GM23338 (cell line): ENCODE data around the gene CNTN5.
A peak's percentile ranks its signal among the peaks of the same experiment; 100 is the strongest.

Experiments
- CREB1 ChIP-seq: fragments of 250-450 bp; sonication (Bioruptor Pico); IDR thresholded peaks from 2 replicates; pipeline ENCODE4 v1.5.0; 2020; ENCODE audit warnings: low read depth, mild to moderate bottlenecking, moderate library complexity
- EZH2 ChIP-seq: fragments of 200-600 bp; sonication (generic); IDR thresholded peaks from one replicate; pipeline ENCODE4 v1.8.0; 2017; ENCODE audit warnings: antibody characterized with exemption, mild to moderate bottlenecking, low read depth; ENCODE audit not compliant: unreplicated experiment
- EZH2phosphoT487 ChIP-seq: fragments of 200-600 bp; sonication (generic); IDR thresholded peaks from one replicate; pipeline ENCODE4 v1.8.1; 2018; ENCODE audit warnings: antibody characterized with exemption; ENCODE audit not compliant: unreplicated experiment
- JUNB ChIP-seq: IDR thresholded peaks from one replicate; pipeline ENCODE4 v1.6.1; 2016; ENCODE audit warnings: antibody characterized with exemption; ENCODE audit not compliant: unreplicated experiment
- NANOG ChIP-seq: IDR thresholded peaks from 2 replicates; pipeline ENCODE4 v1.6.1; 2016; ENCODE audit warnings: antibody characterized with exemption, borderline replicate concordance
- POLR2AphosphoS5 ChIP-seq: IDR thresholded peaks from 2 replicates; pipeline ENCODE4 v1.6.1; 2016; ENCODE audit warnings: antibody characterized with exemption, low read depth
- STAT1 ChIP-seq: IDR thresholded peaks from one replicate; pipeline ENCODE4 v1.6.1; 2016; ENCODE audit warnings: antibody characterized with exemption; ENCODE audit not compliant: unreplicated experiment
- ZNF114 ChIP-seq: fragments of 250-450 bp; sonication (Bioruptor Pico); IDR thresholded peaks from 2 replicates; pipeline ENCODE4 v1.5.0; 2020; ENCODE audit warnings: mild to moderate bottlenecking, moderate library complexity
- TF ChIP-seq, protein P1 (sequence below): IDR thresholded peaks from 2 replicates; pipeline ENCODE4 v1.6.1; 2016; ENCODE audit warnings: antibody characterized with exemption
- TF ChIP-seq, protein P2 (sequence below), 2 experiments: fragments of 200-600 bp in 1 of 2; sonication (generic) in 1 of 2; conservative IDR thresholded peaks; 2 replicates each; pipeline versions ENCODE4 v1.5.1 to v1.6.1; 2016 to 2017; ENCODE audit warnings: antibody characterized with exemption in 2 of 2, low read depth in 2 of 2, mild to moderate bottlenecking in 2 of 2, moderate library complexity in 1 of 2
- TF ChIP-seq, protein P3 (sequence below): IDR thresholded peaks from one replicate; pipeline ENCODE4 v1.6.1; 2018; ENCODE audit warnings: antibody characterized with exemption; ENCODE audit not compliant: unreplicated experiment
- TF ChIP-seq, protein P4 (sequence below): fragments of 250-450 bp; sonication (Bioruptor Pico); IDR thresholded peaks from 2 replicates; pipeline ENCODE4 v1.5.0; 2020; ENCODE audit warnings: mild to moderate bottlenecking, moderate library complexity

DNA sequence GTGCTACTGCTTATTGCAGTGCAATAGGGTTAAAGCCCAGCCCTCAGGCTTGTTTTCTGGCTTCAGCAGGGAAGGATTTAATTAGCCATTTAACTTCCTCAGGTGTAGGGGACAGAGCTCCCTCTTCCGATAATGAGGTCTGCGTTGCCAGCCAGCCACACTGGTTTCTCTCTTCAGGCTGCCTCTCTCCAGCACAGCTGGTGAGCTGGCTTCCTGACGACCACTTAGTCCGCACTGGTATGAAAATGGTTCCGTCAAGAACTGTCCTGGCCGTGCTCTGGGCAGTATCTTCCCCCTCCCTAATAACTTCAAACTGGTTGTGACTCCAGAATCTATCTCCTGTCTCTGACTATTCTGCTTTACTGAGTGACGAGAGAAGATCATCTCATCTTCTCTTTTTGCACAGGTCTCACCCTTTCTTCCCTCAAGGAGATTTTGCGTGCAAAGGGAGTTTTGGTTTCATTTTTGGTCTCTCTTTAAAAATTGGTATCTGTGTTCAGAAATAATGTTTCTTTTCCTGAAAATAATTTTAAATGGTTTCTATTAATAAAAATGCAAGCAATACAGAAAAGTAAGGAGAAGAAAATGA is 49.2 kb downstream of the CNTN5 start:
- TF ChIP-seq, protein P1, sequence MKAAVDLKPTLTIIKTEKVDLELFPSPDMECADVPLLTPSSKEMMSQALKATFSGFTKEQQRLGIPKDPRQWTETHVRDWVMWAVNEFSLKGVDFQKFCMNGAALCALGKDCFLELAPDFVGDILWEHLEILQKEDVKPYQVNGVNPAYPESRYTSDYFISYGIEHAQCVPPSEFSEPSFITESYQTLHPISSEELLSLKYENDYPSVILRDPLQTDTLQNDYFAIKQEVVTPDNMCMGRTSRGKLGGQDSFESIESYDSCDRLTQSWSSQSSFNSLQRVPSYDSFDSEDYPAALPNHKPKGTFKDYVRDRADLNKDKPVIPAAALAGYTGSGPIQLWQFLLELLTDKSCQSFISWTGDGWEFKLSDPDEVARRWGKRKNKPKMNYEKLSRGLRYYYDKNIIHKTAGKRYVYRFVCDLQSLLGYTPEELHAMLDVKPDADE: no peak
- TF ChIP-seq, protein P2, sequence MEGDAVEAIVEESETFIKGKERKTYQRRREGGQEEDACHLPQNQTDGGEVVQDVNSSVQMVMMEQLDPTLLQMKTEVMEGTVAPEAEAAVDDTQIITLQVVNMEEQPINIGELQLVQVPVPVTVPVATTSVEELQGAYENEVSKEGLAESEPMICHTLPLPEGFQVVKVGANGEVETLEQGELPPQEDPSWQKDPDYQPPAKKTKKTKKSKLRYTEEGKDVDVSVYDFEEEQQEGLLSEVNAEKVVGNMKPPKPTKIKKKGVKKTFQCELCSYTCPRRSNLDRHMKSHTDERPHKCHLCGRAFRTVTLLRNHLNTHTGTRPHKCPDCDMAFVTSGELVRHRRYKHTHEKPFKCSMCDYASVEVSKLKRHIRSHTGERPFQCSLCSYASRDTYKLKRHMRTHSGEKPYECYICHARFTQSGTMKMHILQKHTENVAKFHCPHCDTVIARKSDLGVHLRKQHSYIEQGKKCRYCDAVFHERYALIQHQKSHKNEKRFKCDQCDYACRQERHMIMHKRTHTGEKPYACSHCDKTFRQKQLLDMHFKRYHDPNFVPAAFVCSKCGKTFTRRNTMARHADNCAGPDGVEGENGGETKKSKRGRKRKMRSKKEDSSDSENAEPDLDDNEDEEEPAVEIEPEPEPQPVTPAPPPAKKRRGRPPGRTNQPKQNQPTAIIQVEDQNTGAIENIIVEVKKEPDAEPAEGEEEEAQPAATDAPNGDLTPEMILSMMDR (conservative IDR thresholded peaks at IDR 0.05; ENCODE audit: low read depth in 2 of 2): peak in 1 of 2 experiments; percentile 34; a peak in 2 of 4 replicates
- TF ChIP-seq STAT1 (no peak), EZH2 (no peak), NANOG (no peak), POLR2AphosphoS5 (no peak), EZH2phosphoT487 (no peak), CREB1 (CRISPR knock-in tag) (no peak), JUNB (no peak), ZNF114 (CRISPR knock-in tag) (no peak)
- TF ChIP-seq, protein P3, sequence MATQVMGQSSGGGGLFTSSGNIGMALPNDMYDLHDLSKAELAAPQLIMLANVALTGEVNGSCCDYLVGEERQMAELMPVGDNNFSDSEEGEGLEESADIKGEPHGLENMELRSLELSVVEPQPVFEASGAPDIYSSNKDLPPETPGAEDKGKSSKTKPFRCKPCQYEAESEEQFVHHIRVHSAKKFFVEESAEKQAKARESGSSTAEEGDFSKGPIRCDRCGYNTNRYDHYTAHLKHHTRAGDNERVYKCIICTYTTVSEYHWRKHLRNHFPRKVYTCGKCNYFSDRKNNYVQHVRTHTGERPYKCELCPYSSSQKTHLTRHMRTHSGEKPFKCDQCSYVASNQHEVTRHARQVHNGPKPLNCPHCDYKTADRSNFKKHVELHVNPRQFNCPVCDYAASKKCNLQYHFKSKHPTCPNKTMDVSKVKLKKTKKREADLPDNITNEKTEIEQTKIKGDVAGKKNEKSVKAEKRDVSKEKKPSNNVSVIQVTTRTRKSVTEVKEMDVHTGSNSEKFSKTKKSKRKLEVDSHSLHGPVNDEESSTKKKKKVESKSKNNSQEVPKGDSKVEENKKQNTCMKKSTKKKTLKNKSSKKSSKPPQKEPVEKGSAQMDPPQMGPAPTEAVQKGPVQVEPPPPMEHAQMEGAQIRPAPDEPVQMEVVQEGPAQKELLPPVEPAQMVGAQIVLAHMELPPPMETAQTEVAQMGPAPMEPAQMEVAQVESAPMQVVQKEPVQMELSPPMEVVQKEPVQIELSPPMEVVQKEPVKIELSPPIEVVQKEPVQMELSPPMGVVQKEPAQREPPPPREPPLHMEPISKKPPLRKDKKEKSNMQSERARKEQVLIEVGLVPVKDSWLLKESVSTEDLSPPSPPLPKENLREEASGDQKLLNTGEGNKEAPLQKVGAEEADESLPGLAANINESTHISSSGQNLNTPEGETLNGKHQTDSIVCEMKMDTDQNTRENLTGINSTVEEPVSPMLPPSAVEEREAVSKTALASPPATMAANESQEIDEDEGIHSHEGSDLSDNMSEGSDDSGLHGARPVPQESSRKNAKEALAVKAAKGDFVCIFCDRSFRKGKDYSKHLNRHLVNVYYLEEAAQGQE: no peak
- TF ChIP-seq, protein P4, sequence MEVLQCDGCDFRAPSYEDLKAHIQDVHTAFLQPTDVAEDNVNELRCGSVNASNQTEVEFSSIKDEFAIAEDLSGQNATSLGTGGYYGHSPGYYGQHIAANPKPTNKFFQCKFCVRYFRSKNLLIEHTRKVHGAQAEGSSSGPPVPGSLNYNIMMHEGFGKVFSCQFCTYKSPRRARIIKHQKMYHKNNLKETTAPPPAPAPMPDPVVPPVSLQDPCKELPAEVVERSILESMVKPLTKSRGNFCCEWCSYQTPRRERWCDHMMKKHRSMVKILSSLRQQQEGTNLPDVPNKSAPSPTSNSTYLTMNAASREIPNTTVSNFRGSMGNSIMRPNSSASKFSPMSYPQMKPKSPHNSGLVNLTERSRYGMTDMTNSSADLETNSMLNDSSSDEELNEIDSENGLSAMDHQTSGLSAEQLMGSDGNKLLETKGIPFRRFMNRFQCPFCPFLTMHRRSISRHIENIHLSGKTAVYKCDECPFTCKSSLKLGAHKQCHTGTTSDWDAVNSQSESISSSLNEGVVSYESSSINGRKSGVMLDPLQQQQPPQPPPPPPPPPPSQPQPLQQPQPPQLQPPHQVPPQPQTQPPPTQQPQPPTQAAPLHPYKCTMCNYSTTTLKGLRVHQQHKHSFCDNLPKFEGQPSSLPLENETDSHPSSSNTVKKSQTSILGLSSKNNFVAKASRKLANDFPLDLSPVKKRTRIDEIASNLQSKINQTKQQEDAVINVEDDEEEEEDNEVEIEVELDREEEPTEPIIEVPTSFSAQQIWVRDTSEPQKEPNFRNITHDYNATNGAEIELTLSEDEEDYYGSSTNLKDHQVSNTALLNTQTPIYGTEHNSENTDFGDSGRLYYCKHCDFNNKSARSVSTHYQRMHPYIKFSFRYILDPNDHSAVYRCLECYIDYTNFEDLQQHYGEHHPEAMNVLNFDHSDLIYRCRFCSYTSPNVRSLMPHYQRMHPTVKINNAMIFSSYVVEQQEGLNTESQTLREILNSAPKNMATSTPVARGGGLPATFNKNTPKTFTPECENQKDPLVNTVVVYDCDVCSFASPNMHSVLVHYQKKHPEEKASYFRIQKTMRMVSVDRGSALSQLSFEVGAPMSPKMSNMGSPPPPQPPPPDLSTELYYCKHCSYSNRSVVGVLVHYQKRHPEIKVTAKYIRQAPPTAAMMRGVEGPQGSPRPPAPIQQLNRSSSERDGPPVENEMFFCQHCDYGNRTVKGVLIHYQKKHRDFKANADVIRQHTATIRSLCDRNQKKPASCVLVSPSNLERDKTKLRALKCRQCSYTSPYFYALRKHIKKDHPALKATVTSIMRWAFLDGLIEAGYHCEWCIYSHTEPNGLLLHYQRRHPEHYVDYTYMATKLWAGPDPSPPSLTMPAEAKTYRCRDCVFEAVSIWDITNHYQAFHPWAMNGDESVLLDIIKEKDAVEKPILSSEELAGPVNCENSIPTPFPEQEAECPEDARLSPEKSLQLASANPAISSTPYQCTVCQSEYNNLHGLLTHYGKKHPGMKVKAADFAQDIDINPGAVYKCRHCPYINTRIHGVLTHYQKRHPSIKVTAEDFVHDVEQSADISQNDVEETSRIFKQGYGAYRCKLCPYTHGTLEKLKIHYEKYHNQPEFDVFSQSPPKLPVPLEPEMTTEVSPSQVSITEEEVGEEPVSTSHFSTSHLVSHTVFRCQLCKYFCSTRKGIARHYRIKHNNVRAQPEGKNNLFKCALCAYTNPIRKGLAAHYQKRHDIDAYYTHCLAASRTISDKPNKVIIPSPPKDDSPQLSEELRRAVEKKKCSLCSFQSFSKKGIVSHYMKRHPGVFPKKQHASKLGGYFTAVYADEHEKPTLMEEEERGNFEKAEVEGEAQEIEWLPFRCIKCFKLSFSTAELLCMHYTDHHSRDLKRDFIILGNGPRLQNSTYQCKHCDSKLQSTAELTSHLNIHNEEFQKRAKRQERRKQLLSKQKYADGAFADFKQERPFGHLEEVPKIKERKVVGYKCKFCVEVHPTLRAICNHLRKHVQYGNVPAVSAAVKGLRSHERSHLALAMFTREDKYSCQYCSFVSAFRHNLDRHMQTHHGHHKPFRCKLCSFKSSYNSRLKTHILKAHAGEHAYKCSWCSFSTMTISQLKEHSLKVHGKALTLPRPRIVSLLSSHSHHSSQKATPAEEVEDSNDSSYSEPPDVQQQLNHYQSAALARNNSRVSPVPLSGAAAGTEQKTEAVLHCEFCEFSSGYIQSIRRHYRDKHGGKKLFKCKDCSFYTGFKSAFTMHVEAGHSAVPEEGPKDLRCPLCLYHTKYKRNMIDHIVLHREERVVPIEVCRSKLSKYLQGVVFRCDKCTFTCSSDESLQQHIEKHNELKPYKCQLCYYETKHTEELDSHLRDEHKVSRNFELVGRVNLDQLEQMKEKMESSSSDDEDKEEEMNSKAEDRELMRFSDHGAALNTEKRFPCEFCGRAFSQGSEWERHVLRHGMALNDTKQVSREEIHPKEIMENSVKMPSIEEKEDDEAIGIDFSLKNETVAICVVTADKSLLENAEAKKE: no peak
